WTC11 (cell line): Measurements from ENCODE around the gene GLYAT. TPM values are rescaled to one million over a fixed set of nuclear protein-coding genes. Genes with fewer than 3 reads are reported as not detected.

Source experiments
- ATAC-seq: fragments of 200-7000 bp; cut with Tn5 transposase; 2 replicates; pipeline ENCODE4 v1.10.0; 2021; ENCODE audit warnings: mild to moderate bottlenecking, moderate library complexity
- CTCF ChIA-PET: fragments of 300-600 bp; sonication (Branson Sonifier 250); formaldehyde crosslinking; loops from one replicate; lab custom pipeline; 2021; ENCODE audit warnings: antibody characterized with exemption; lab: Charles Lee
- POLR2A ChIA-PET: fragments of 350-600 bp; sonication (Branson Sonifier 250); formaldehyde crosslinking; loops from one replicate; lab custom pipeline; 2021; ENCODE audit warnings: antibody characterized with exemption; lab: Charles Lee
- DNase-seq: peaks from one replicate; pipeline ENCODE4 v3.0.0; 2021; ENCODE audit warnings: low spot score
- H3K27ac Mint-ChIP-seq: 2 replicates; pipeline ENCODE4 v1.8.0; 2021; ENCODE audit warnings: mixed read lengths
- H3K27me3 Mint-ChIP-seq: 2 replicates; pipeline ENCODE4 v1.8.0; 2021; ENCODE audit warnings: low read depth, mild to moderate bottlenecking, moderate library complexity, mixed read lengths
- H3K36me3 Mint-ChIP-seq: 2 replicates; pipeline ENCODE4 v1.8.0; 2021; ENCODE audit warnings: mixed read lengths
- H3K4me1 Mint-ChIP-seq: 2 replicates; pipeline ENCODE4 v1.8.0; 2022; ENCODE audit warnings: mixed read lengths
- H3K4me3 Mint-ChIP-seq: 2 replicates; pipeline ENCODE4 v1.8.0; 2021; ENCODE audit warnings: mild to moderate bottlenecking, moderate library complexity, mixed read lengths
- H3K9me3 Mint-ChIP-seq: 2 replicates; pipeline ENCODE4 v1.8.0; 2021; ENCODE audit warnings: mixed read lengths
- AR ChIP-seq: fragments of 250-450 bp; sonication (Bioruptor Pico); IDR thresholded peaks from 2 replicates; pipeline ENCODE4 v1.9.0; 2021; ENCODE audit warnings: mild to moderate bottlenecking
- ATF2 ChIP-seq: sonication (generic); formaldehyde crosslinking; IDR thresholded peaks from 2 replicates; pipeline ENCODE4 v1.8.1; 2022; ENCODE audit warnings: low read depth, missing genetic modification reagents, borderline replicate concordance
- FOXJ3 ChIP-seq: sonication (generic); formaldehyde crosslinking; IDR thresholded peaks from 2 replicates; pipeline ENCODE4 v1.9.0; 2021; ENCODE audit warnings: missing genetic modification reagents, mild to moderate bottlenecking, borderline replicate concordance
- GABPB1 ChIP-seq: sonication (generic); formaldehyde crosslinking; IDR thresholded peaks from 2 replicates; pipeline ENCODE4 v1.8.1; 2023; ENCODE audit warnings: mild to moderate bottlenecking, missing genetic modification reagents
- GRHL2 ChIP-seq: fragments of 250-450 bp; sonication (Bioruptor Pico); IDR thresholded peaks from 2 replicates; pipeline ENCODE4 v1.8.0; 2022; ENCODE audit warnings: mild to moderate bottlenecking, moderate library complexity; ENCODE audit not compliant: insufficient replicate concordance, severe bottlenecking
- JAZF1 ChIP-seq: fragments of 250-450 bp; sonication (Bioruptor Pico); IDR thresholded peaks from 2 replicates; pipeline ENCODE4 v1.9.0; 2021; ENCODE audit warnings: moderate library complexity, mild to moderate bottlenecking, inconsistent platforms
- MAX ChIP-seq: sonication (generic); formaldehyde crosslinking; IDR thresholded peaks from 2 replicates; pipeline ENCODE4 v1.8.0; 2022; ENCODE audit warnings: mild to moderate bottlenecking, missing genetic modification reagents
- NFE2L1 ChIP-seq: sonication (generic); formaldehyde crosslinking; IDR thresholded peaks from 2 replicates; pipeline ENCODE4 v1.8.1; 2023; ENCODE audit warnings: missing genetic modification reagents
- NR3C1 ChIP-seq: sonication (generic); formaldehyde crosslinking; conservative IDR thresholded peaks from 2 replicates; pipeline ENCODE4 v1.8.1; 2023; ENCODE audit warnings: low read depth, mild to moderate bottlenecking, missing genetic modification reagents
- RELA ChIP-seq: sonication (generic); formaldehyde crosslinking; IDR thresholded peaks from 2 replicates; pipeline ENCODE4 v1.8.1; 2022; ENCODE audit warnings: missing genetic modification reagents, mild to moderate bottlenecking, borderline replicate concordance
- STAT6 ChIP-seq: sonication (generic); formaldehyde crosslinking; conservative IDR thresholded peaks from 2 replicates; pipeline ENCODE4 v1.8.1; 2023; ENCODE audit warnings: mild to moderate bottlenecking, low read depth, missing genetic modification reagents, moderate library complexity
- ZMAT4 ChIP-seq: fragments of 250-450 bp; sonication (Bioruptor Pico); IDR thresholded peaks from 2 replicates; pipeline ENCODE4 v1.9.0; 2021; ENCODE audit warnings: mild to moderate bottlenecking
- ZNF138 ChIP-seq: sonication (generic); formaldehyde crosslinking; conservative IDR thresholded peaks from 2 replicates; pipeline ENCODE4 v1.8.1; 2022; ENCODE audit warnings: mild to moderate bottlenecking, moderate library complexity, missing genetic modification reagents
- ZNF232 ChIP-seq: sonication (generic); formaldehyde crosslinking; IDR thresholded peaks from 2 replicates; pipeline ENCODE4 v1.8.0; 2022; ENCODE audit warnings: mild to moderate bottlenecking, missing genetic modification reagents
- ZNF317 ChIP-seq: sonication (generic); formaldehyde crosslinking; IDR thresholded peaks from 2 replicates; pipeline ENCODE4 v1.8.1; 2023; ENCODE audit warnings: low read depth, mild to moderate bottlenecking, moderate library complexity, missing genetic modification reagents, borderline replicate concordance
- ZNF423 ChIP-seq: fragments of 250-450 bp; sonication (Bioruptor Pico); IDR thresholded peaks from 2 replicates; pipeline ENCODE4 v2.1.2; 2022; ENCODE audit warnings: mild to moderate bottlenecking, moderate library complexity
- ZNF512 ChIP-seq: sonication (generic); formaldehyde crosslinking; IDR thresholded peaks from 2 replicates; pipeline ENCODE4 v1.8.1; 2022; ENCODE audit warnings: missing genetic modification reagents, borderline replicate concordance
- ZNF532 ChIP-seq: fragments of 250-450 bp; sonication (Bioruptor Pico); IDR thresholded peaks from 2 replicates; pipeline ENCODE4 v1.9.0; 2021; ENCODE audit warnings: mild to moderate bottlenecking, borderline replicate concordance
- total RNA-seq: library from RNA; stranded (reverse); gene quantifications from 3 replicates; pipeline ENCODE4 v1.2.3, GENCODE V29; 2021

Gene GLYAT
- total RNA-seq, 1 experiment from 2014 or later, result not detected

- POLR2A ChIA-PET, result no interaction called here
- TF ChIP-seq AR (CRISPR knock-in tag) (no peak), RELA (CRISPR knock-in tag) (no peak), GABPB1 (CRISPR knock-in tag) (no peak), ZNF532 (CRISPR knock-in tag) (no peak), MAX (CRISPR knock-in tag) (no peak)
- CTCF ChIA-PET, result no interaction called here
- DNase-seq (no peak), ATAC-seq (no peak)
- H3K27ac Mint-ChIP-seq, result no peak overlapping the region
- H3K4me3 Mint-ChIP-seq, result no peak overlapping the region
- peaks cover 18% of the 10 kb centered on the region for H3K36me3 Mint-ChIP-seq
- H3K9me3 Mint-ChIP-seq, result peaks cover 72% of the 10 kb centered on the region
- no peaks in the 10 kb centered on the region for H3K4me1 Mint-ChIP-seq
- H3K27me3 Mint-ChIP-seq, result no peaks in the 10 kb centered on the region; the same call in 1 of the 2 replicates
Observed at GRCh38 chr11:58763120-58763490, 31.4 kb upstream of the GLYAT start.

GRCh38 chr11:58762284-58763119 is 30.8 kb upstream of the GLYAT start:
- peaks cover 18% of the 10 kb centered on the region for H3K36me3 Mint-ChIP-seq
- no peak overlapping the region for H3K27ac Mint-ChIP-seq
- peaks cover 76% of the 10 kb centered on the region for H3K9me3 Mint-ChIP-seq
- POLR2A ChIA-PET, result no interaction called here
- CTCF ChIA-PET, result no interaction called here
- no peak overlapping the region for H3K4me3 Mint-ChIP-seq
- ATAC-seq, result no peak
- DNase-seq, result no peak
- no peaks in the 10 kb centered on the region; the same call in 1 of the 2 replicates for H3K27me3 Mint-ChIP-seq
- no peaks in the 10 kb centered on the region for H3K4me1 Mint-ChIP-seq
- no peak for TF ChIP-seq ZMAT4 (CRISPR knock-in tag)
- TF ChIP-seq ZNF423 (CRISPR knock-in tag), result no peak
- no peak for TF ChIP-seq NFE2L1 (CRISPR knock-in tag)
- no peak for TF ChIP-seq ZNF512
- no peak for TF ChIP-seq ZNF232 (CRISPR knock-in tag)
- TF ChIP-seq NR3C1 (CRISPR knock-in tag), result no peak
- no peak for TF ChIP-seq FOXJ3
- no peak for TF ChIP-seq ZNF317 (CRISPR knock-in tag)
- TF ChIP-seq GRHL2 (CRISPR knock-in tag), result no peak
- no peak for TF ChIP-seq ATF2
- TF ChIP-seq JAZF1 (CRISPR knock-in tag), result no peak
- TF ChIP-seq STAT6 (CRISPR knock-in tag), result no peak
- no peak for TF ChIP-seq ZNF138 (CRISPR knock-in tag)
